Uterus (tissue), 4 donors: ENCODE measurements around the gene FAM199X. TPM values are rescaled to one million over a fixed set of nuclear protein-coding genes. Genes with fewer than 3 reads are reported as not detected.

Experiments used
- DNase-seq, 2 donors: peaks; one replicate each; pipeline ENCODE4 v3.0.0-alpha.2; 2019 to 2020
- H3K27ac ChIP-seq, 2 donors: fragments of 200-600 bp; sonication (generic); 1 replicate in 1 of 2; 2 replicates in 1 of 2; pipeline ENCODE4 v1.5.1; 2016 to 2018
- H3K27me3 ChIP-seq, 2 donors: fragments of 200-600 bp; sonication (generic); one replicate each; pipeline ENCODE4 v1.5.1; 2018 to 2019; ENCODE audit warnings: control low read depth in 1 of 2
- H3K36me3 ChIP-seq, 2 donors: fragments of 200-600 bp; sonication (generic); one replicate each; pipeline ENCODE4 v1.5.1; 2019; ENCODE audit warnings: control low read depth in 1 of 2
- H3K4me1 ChIP-seq, 2 donors: fragments of 200-600 bp; sonication (generic); one replicate each; pipeline ENCODE4 v1.5.1; 2018 to 2019; ENCODE audit warnings: control low read depth in 1 of 2
- H3K4me3 ChIP-seq, 2 donors: fragments of 200-600 bp; sonication (generic); 1 replicate in 1 of 2; 2 replicates in 1 of 2; pipeline ENCODE4 v1.5.1; 2018 to 2019; ENCODE audit warnings: mild to moderate bottlenecking in 1 of 2
- H3K9me3 ChIP-seq, 2 donors: fragments of 200-600 bp; sonication (generic); one replicate each; pipeline ENCODE4 v1.5.1; 2019; ENCODE audit warnings: control low read depth in 1 of 2
- CTCF ChIP-seq, 4 experiments: fragments of 200-600 bp in 2 of 4; fragments of 450-650 bp in 2 of 4; sonication (generic) in 2 of 4; IDR thresholded peaks; one replicate each; pipeline ENCODE4 v1.5.1; 2016 to 2019; ENCODE audit warnings: antibody characterized with exemption in 4 of 4, mild to moderate bottlenecking in 2 of 4, moderate library complexity in 1 of 4
- POLR2A ChIP-seq, 2 donors: fragments of 450-650 bp; IDR thresholded peaks; one replicate each; pipeline ENCODE4 v1.6.1; 2016; ENCODE audit warnings: antibody characterized with exemption in 2 of 2, mild to moderate bottlenecking in 1 of 2, moderate library complexity in 1 of 2
- intact Hi-C: fragments of 100-400 bp; cut with DNase I; formaldehyde crosslinking; loops from one replicate; pipeline ENCODE4 v1.15.1; 2023; ENCODE audit warnings: low total_unique reads
- total RNA-seq, 4 donors: library from RNA; depleted of rRNA in 3 of 4; stranded (reverse); fragments of >200 nt in 3 of 4; gene quantifications; one replicate each; pipeline versions ENCODE4 v1.1.0 to v1.2.4, GENCODE V29; 2014 to 2023
- donor health status: DM: yes; HTN: yes; CAD: no.

Gene FAM199X
- total RNA-seq, 4 donors from 2014 or later, result 6.9 to 44.3 (median 18.0) TPM

- H3K36me3 ChIP-seq, result no peaks in the 10 kb centered on the region
- H3K4me1 ChIP-seq, result no peaks in the 10 kb centered on the region
- no peak overlapping the region for H3K27ac ChIP-seq
- TF ChIP-seq CTCF (IDR thresholded peaks at IDR 0.05) (no peak), POLR2A (IDR thresholded peaks at IDR 0.05) (no peak)
- intact Hi-C loops, result no loop called here
- no peaks in the 10 kb centered on the region for H3K9me3 ChIP-seq
- no peaks in the 10 kb centered on the region for H3K27me3 ChIP-seq
- no peak for DNase-seq
- no peak overlapping the region for H3K4me3 ChIP-seq
Observed at GRCh38 chrX:104172121-104172520, 5.9 kb downstream of the FAM199X start.

GRCh38 chrX:104172788-104173187 is 6.5 kb downstream of the FAM199X start:
- Histone ChIP-seq H3K27ac (no peak overlapping the region), H3K4me1 (no peaks in the 10 kb centered on the region), H3K27me3 (no peaks in the 10 kb centered on the region), H3K36me3 (no peaks in the 10 kb centered on the region), H3K9me3 (no peaks in the 10 kb centered on the region), H3K4me3 (no peak overlapping the region)
- no peak for DNase-seq
- intact Hi-C loops, result no loop called here
- TF ChIP-seq CTCF (IDR thresholded peaks at IDR 0.05), result no peak

GRCh38 chrX:104173841-104174240 is 7.6 kb downstream of the FAM199X start:
- TF ChIP-seq CTCF (IDR thresholded peaks at IDR 0.05), result no peak
- TF ChIP-seq POLR2A (IDR thresholded peaks at IDR 0.05), result no peak
- Histone ChIP-seq H3K27me3 (no peaks in the 10 kb centered on the region), H3K9me3 (no peaks in the 10 kb centered on the region), H3K27ac (no peak overlapping the region), H3K36me3 (no peaks in the 10 kb centered on the region), H3K4me3 (no peak overlapping the region), H3K4me1 (no peaks in the 10 kb centered on the region)
- intact Hi-C loops, result no loop called here
- DNase-seq, result no peak

- no peak for DNase-seq
- no peaks in the 10 kb centered on the region for H3K36me3 ChIP-seq
- no peak overlapping the region for H3K27ac ChIP-seq
- no peaks in the 10 kb centered on the region for H3K4me1 ChIP-seq
- TF ChIP-seq CTCF (IDR thresholded peaks at IDR 0.05), result no peak
- no peak for TF ChIP-seq POLR2A (IDR thresholded peaks at IDR 0.05)
- H3K9me3 ChIP-seq, result no peaks in the 10 kb centered on the region
- H3K4me3 ChIP-seq, result no peak overlapping the region
- no peaks in the 10 kb centered on the region for H3K27me3 ChIP-seq
- intact Hi-C loops, result no loop called here
Observed at GRCh38 chrX:104183685-104184084, 17.4 kb downstream of the FAM199X start.

- intact Hi-C loops, result no loop called here
- H3K4me3 ChIP-seq, result no peak overlapping the region
- H3K36me3 ChIP-seq, result no peaks in the 10 kb centered on the region
- H3K4me1 ChIP-seq, result no peaks in the 10 kb centered on the region
- no peak overlapping the region for H3K27ac ChIP-seq
- H3K9me3 ChIP-seq, result no peaks in the 10 kb centered on the region
- no peak for TF ChIP-seq POLR2A (IDR thresholded peaks at IDR 0.05)
- no peak for DNase-seq
- H3K27me3 ChIP-seq, result no peaks in the 10 kb centered on the region
Observed at GRCh38 chrX:104187931-104188330, 21.7 kb downstream of the FAM199X start.

- Histone ChIP-seq H3K4me1 (no peaks in the 10 kb centered on the region), H3K36me3 (no peaks in the 10 kb centered on the region), H3K27ac (no peak overlapping the region), H3K9me3 (no peaks in the 10 kb centered on the region), H3K4me3 (no peak overlapping the region), H3K27me3 (no peaks in the 10 kb centered on the region)
- DNase-seq, result no peak
- TF ChIP-seq POLR2A (IDR thresholded peaks at IDR 0.05), result no peak
- no peak for TF ChIP-seq CTCF (IDR thresholded peaks at IDR 0.05)
- intact Hi-C loops, result no loop called here
Observed at GRCh38 chrX:104189837-104190236, 23.6 kb downstream of the FAM199X start.
